A549 (cell line): ENCODE measurements around the gene BSDC1. TPM values are rescaled to one million over a fixed set of nuclear protein-coding genes. Genes with fewer than 3 reads are reported as not detected.

ENCODE experiments used
- E2F6 ChIP-seq: IDR thresholded peaks from 2 replicates; pipeline ENCODE4 v1.6.1; 2012; ENCODE audit warnings: low read depth, borderline replicate concordance
- FOXS1 ChIP-seq: fragments of 250-450 bp; sonication (Bioruptor Pico); IDR thresholded peaks from 2 replicates; pipeline ENCODE4 v1.5.0; 2020; ENCODE audit warnings: mild to moderate bottlenecking, moderate library complexity
- HEYL ChIP-seq: fragments of 250-450 bp; sonication (Bioruptor Pico); IDR thresholded peaks from 2 replicates; pipeline ENCODE4 v1.8.0; 2021; ENCODE audit warnings: mild to moderate bottlenecking, moderate library complexity
- polyA plus RNA-seq, 4 experiments: library from polyadenylated mRNA; depleted of rRNA in 3 of 4; stranded (reverse); fragments of >200 nt; fragmentation: RNase III in 1 of 4; extraction: RNeasy Plus Mini Kit Qiagen cat#74134 plus additional on column Dnase treatment in 1 of 4; gene quantifications; 2 replicates in 3 of 4; 3 replicates in 1 of 4; pipeline ENCODE4 v1.2.3, GENCODE V29; 2011 to 2017

BSDC1 gene
- polyA plus RNA-seq, 2 of the 4 experiments (the other 2 are of a cell fraction), result 19.9 to 22.7 TPM

- no peak for TF ChIP-seq E2F6
- no peak for TF ChIP-seq FOXS1
- TF ChIP-seq HEYL (CRISPR knock-in tag), result no peak
These were observed 77.4 kb downstream of the BSDC1 start (continued) for GRCh38 chr1:32316903-32317277.

Other genes with a start within 250 kb of the BSDC1 start
- 22.5 and 31.7 TPM in 2 replicates for gene TXLNA, start 214.8 kb downstream of the BSDC1 start, polyA plus RNA-seq (2011; rRNA removed)
- 23.9 to 26.0 TPM (median 25.0 TPM) in 3 replicates for gene TXLNA, start 214.8 kb downstream of the BSDC1 start, polyA plus RNA-seq (2017; fragmentation: RNase III; extraction: RNeasy Plus Mini Kit Qiagen cat#74134 plus additional on column Dnase treatment)
- 1.1 and 1.2 TPM in 2 replicates for gene CCDC28B, start 193.8 kb downstream of the BSDC1 start, polyA plus RNA-seq (2011; rRNA removed)
- 3.3 to 4.6 TPM (median 4.4 TPM) in 3 replicates for gene CCDC28B, start 193.8 kb downstream of the BSDC1 start, polyA plus RNA-seq (2017; fragmentation: RNase III; extraction: RNeasy Plus Mini Kit Qiagen cat#74134 plus additional on column Dnase treatment)
- 1.6 and 1.8 TPM in 2 replicates for gene IQCC, start 188.8 kb downstream of the BSDC1 start, polyA plus RNA-seq (2011; rRNA removed)
- gene IQCC, start 188.8 kb downstream of the BSDC1 start, polyA plus RNA-seq (2017; fragmentation: RNase III; extraction: RNeasy Plus Mini Kit Qiagen cat#74134 plus additional on column Dnase treatment), result 1.8 to 2.0 TPM (median 2.0 TPM) in 3 replicates
- not detected in 2 replicates for gene DCDC2B, start 185.4 kb downstream of the BSDC1 start, polyA plus RNA-seq (2011; rRNA removed)
- gene DCDC2B, start 185.4 kb downstream of the BSDC1 start, polyA plus RNA-seq (2017; fragmentation: RNase III; extraction: RNeasy Plus Mini Kit Qiagen cat#74134 plus additional on column Dnase treatment), result not detected in 3 replicates
- 8.4 and 10.9 TPM in 2 replicates for gene TMEM234, start 172.1 kb downstream of the BSDC1 start, polyA plus RNA-seq (2011; rRNA removed)
- 12.0 to 12.1 TPM (median 12.0 TPM) in 3 replicates for gene TMEM234, start 172.1 kb downstream of the BSDC1 start, polyA plus RNA-seq (2017; fragmentation: RNase III; extraction: RNeasy Plus Mini Kit Qiagen cat#74134 plus additional on column Dnase treatment)
- gene EIF3I, start 172.0 kb downstream of the BSDC1 start, polyA plus RNA-seq (2011; rRNA removed), result 299 and 300 TPM in 2 replicates
- gene EIF3I, start 172.0 kb downstream of the BSDC1 start, polyA plus RNA-seq (2017; fragmentation: RNase III; extraction: RNeasy Plus Mini Kit Qiagen cat#74134 plus additional on column Dnase treatment), result 318 to 335 TPM (median 330 TPM) in 3 replicates
- 0.53 and 0.54 TPM in 2 replicates for gene FAM167B, start 147.2 kb downstream of the BSDC1 start, polyA plus RNA-seq (2011; rRNA removed)
- gene FAM167B, start 147.2 kb downstream of the BSDC1 start, polyA plus RNA-seq (2017; fragmentation: RNase III; extraction: RNeasy Plus Mini Kit Qiagen cat#74134 plus additional on column Dnase treatment), result 0.58 to 2.0 TPM (median 1.8 TPM) in 3 replicates
- gene LCK, start 143.2 kb downstream of the BSDC1 start, polyA plus RNA-seq (2011; rRNA removed), result 0.03 and 0.04 TPM in 2 replicates
- not detected in 3 replicates for gene LCK, start 143.2 kb downstream of the BSDC1 start, polyA plus RNA-seq (2017; fragmentation: RNase III; extraction: RNeasy Plus Mini Kit Qiagen cat#74134 plus additional on column Dnase treatment)
- gene HDAC1, start 102.4 kb downstream of the BSDC1 start, polyA plus RNA-seq (2011; rRNA removed), result 135 TPM in 2 replicates
- 88.8 to 102 TPM (median 99.6 TPM) in 3 replicates for gene HDAC1, start 102.4 kb downstream of the BSDC1 start, polyA plus RNA-seq (2017; fragmentation: RNase III; extraction: RNeasy Plus Mini Kit Qiagen cat#74134 plus additional on column Dnase treatment)
- 73.2 and 89.4 TPM in 2 replicates for gene MARCKSL1, start 58.2 kb downstream of the BSDC1 start, polyA plus RNA-seq (2011; rRNA removed)
- 44.6 to 62.6 TPM (median 57.7 TPM) in 3 replicates for gene MARCKSL1, start 58.2 kb downstream of the BSDC1 start, polyA plus RNA-seq (2017; fragmentation: RNase III; extraction: RNeasy Plus Mini Kit Qiagen cat#74134 plus additional on column Dnase treatment)
- 3.5 and 3.6 TPM in 2 replicates for gene FAM229A, start 32.0 kb downstream of the BSDC1 start, polyA plus RNA-seq (2011; rRNA removed)
- gene FAM229A, start 32.0 kb downstream of the BSDC1 start, polyA plus RNA-seq (2017; fragmentation: RNase III; extraction: RNeasy Plus Mini Kit Qiagen cat#74134 plus additional on column Dnase treatment), result 3.5 to 5.6 TPM (median 4.4 TPM) in 3 replicates
- gene TSSK3, start 31.9 kb downstream of the BSDC1 start, polyA plus RNA-seq (2011; rRNA removed), result 0.31 and 0.65 TPM in 2 replicates
- gene TSSK3, start 31.9 kb downstream of the BSDC1 start, polyA plus RNA-seq (2017; fragmentation: RNase III; extraction: RNeasy Plus Mini Kit Qiagen cat#74134 plus additional on column Dnase treatment), result 0.14 to 0.37 TPM (median 0.15 TPM) in 3 replicates
- gene ZBTB8B, start 70.6 kb upstream of the BSDC1 start, polyA plus RNA-seq (2011; rRNA removed), result 0.01 TPM in 2 replicates
- 0.01 to 0.03 TPM (median 0.03 TPM) in 3 replicates for gene ZBTB8B, start 70.6 kb upstream of the BSDC1 start, polyA plus RNA-seq (2017; fragmentation: RNase III; extraction: RNeasy Plus Mini Kit Qiagen cat#74134 plus additional on column Dnase treatment)
- gene ZBTB8A, start 145.0 kb upstream of the BSDC1 start, polyA plus RNA-seq (2011; rRNA removed), result 4.9 and 6.0 TPM in 2 replicates
- gene ZBTB8A, start 145.0 kb upstream of the BSDC1 start, polyA plus RNA-seq (2017; fragmentation: RNase III; extraction: RNeasy Plus Mini Kit Qiagen cat#74134 plus additional on column Dnase treatment), result 2.5 to 2.7 TPM (median 2.6 TPM) in 3 replicates